GM12878 (cell line): ENCODE measurements around the gene AFAP1L2. TPM values are rescaled to one million over a fixed set of nuclear protein-coding genes. Genes with fewer than 3 reads are reported as not detected.

Experiments used
- ATAC-seq: fragments of 200-7000 bp; cut with Tn5 transposase; 3 replicates; pipeline ENCODE4 v1.9.1; 2020; ENCODE audit warnings: mild to moderate bottlenecking, moderate library complexity
- BruUV-seq: library from RNA; stranded (reverse); fragments of 400-500 nt; replicated peaks from 2 replicates; lab custom pipeline; 2021; lab: Mats Ljungman, UMichigan
- CTCF ChIA-PET: fragments of 300-600 bp; sonication (Branson Sonifier 250); formaldehyde crosslinking; extraction: SDS; loops from one replicate; lab custom pipeline; 2021; ENCODE audit warnings: inconsistent platforms; lab: Yijun Ruan, JAX
- POLR2A ChIA-PET: fragments of 350-600 bp; formaldehyde crosslinking; extraction: SDS; loops from one replicate; lab custom pipeline; 2021; ENCODE audit warnings: inconsistent platforms; lab: Charles Lee
- RAD21 ChIA-PET: fragments of 300-600 bp; sonication (Branson Sonifier 250); formaldehyde crosslinking; loops from one replicate; lab custom pipeline; 2023; ENCODE audit warnings: antibody characterized with exemption; ENCODE audit not compliant: unreplicated experiment; lab: Charles Lee
- SMC1A ChIA-PET: fragments of 300-600 bp; sonication (Branson Sonifier 250); formaldehyde crosslinking; loops from one replicate; lab custom pipeline; 2023; ENCODE audit not compliant: unreplicated experiment, uncharacterized antibody; lab: Charles Lee
- DNase-seq: peaks from one replicate; pipeline ENCODE4 v3.0.0-alpha.2; 2011; ENCODE audit warnings: low read depth, low spot score
- FAIRE-seq: peaks from 3 replicates; lab custom pipeline; 2011; peaks lifted over from hg19 to GRCh38; lab: Jason Lieb, UNC
- H2AFZ ChIP-seq: 2 replicates; pipeline ENCODE4 v1.6.0; 2011; ENCODE audit warnings: low read depth, low read length, control low read depth; ENCODE audit not compliant: control insufficient read depth
- H3K27ac ChIP-seq: 2 replicates; pipeline ENCODE4 v1.5.1; 2011; ENCODE audit warnings: control low read depth; ENCODE audit not compliant: control insufficient read depth, insufficient read depth
- H3K27me3 ChIP-seq, 2 experiments: replicated peaks in 1 of 2; 2 replicates each; pipeline versions ENCODE4 v1.6.0 to v1.6.1; 2011; ENCODE audit warnings: low read length in 1 of 2; ENCODE audit not compliant: control insufficient read depth in 2 of 2, insufficient read depth in 2 of 2
- H3K36me3 ChIP-seq, 2 experiments: 2 replicates each; pipeline ENCODE4 v1.5.1; 2011; ENCODE audit warnings: low read length in 1 of 2; ENCODE audit not compliant: control insufficient read depth in 2 of 2, insufficient read depth in 2 of 2
- H3K4me1 ChIP-seq: 2 replicates; pipeline ENCODE4 v1.6.1; 2011; ENCODE audit warnings: mild to moderate bottlenecking, low read length, moderate library complexity, mixed read lengths; ENCODE audit not compliant: control insufficient read depth, insufficient read depth
- H3K4me2 ChIP-seq: 2 replicates; pipeline ENCODE4 v1.6.0; 2011; ENCODE audit warnings: control low read depth; ENCODE audit not compliant: control insufficient read depth, insufficient read depth
- H3K4me3 ChIP-seq: fragments of 200-600 bp; sonication (generic); 2 replicates; pipeline ENCODE4 v1.5.1; 2016
- H3K79me2 ChIP-seq: 2 replicates; pipeline ENCODE4 v1.6.0; 2011; ENCODE audit warnings: low read length; ENCODE audit not compliant: control insufficient read depth, insufficient read depth
- H3K9ac ChIP-seq: 2 replicates; pipeline ENCODE4 v1.8.0; 2011; ENCODE audit warnings: low read length, control low read depth, mixed read lengths; ENCODE audit not compliant: control insufficient read depth, insufficient read depth
- H3K9me3 ChIP-seq: replicated peaks from 3 replicates; pipeline ENCODE4 v1.5.1; 2011; ENCODE audit warnings: mild to moderate bottlenecking, low read length; ENCODE audit not compliant: control insufficient read depth, insufficient read depth
- H4K20me1 ChIP-seq: 2 replicates; pipeline ENCODE4 v1.6.0; 2011; ENCODE audit not compliant: control insufficient read depth, insufficient read depth
- ASH2L ChIP-seq: fragments of 300-600, 200-600 bp; sonication (generic); IDR thresholded peaks from 2 replicates; pipeline ENCODE4 v1.6.1; 2017; ENCODE audit warnings: low read depth, mild to moderate bottlenecking, borderline replicate concordance
- CEBPB ChIP-seq, 2 experiments: fragments of 150-350 bp in 1 of 2; IDR thresholded peaks; 2 replicates each; pipeline ENCODE4 v1.6.1; 2012 to 2014; ENCODE audit warnings: low read depth in 2 of 2, low read length in 2 of 2, borderline replicate concordance in 1 of 2, inconsistent platforms in 1 of 2
- KLF5 ChIP-seq: fragments of 450-650 bp; IDR thresholded peaks from 2 replicates; pipeline ENCODE4 v1.6.1; 2014; ENCODE audit warnings: mild to moderate bottlenecking; ENCODE audit not compliant: partially characterized antibody
- NFXL1 ChIP-seq: fragments of 450-650 bp; IDR thresholded peaks from 2 replicates; pipeline ENCODE4 v1.6.1; 2017; ENCODE audit warnings: antibody characterized with exemption, mild to moderate bottlenecking, borderline replicate concordance
- NFYB ChIP-seq: IDR thresholded peaks from 2 replicates; pipeline ENCODE4 v1.6.1; 2011; ENCODE audit warnings: low read depth, mild to moderate bottlenecking, low read length, improper control_type of control experiment, moderate library complexity; ENCODE audit not compliant: insufficient read depth
- NR2C2 ChIP-seq: IDR thresholded peaks from 2 replicates; pipeline ENCODE4 v1.6.1; 2011; ENCODE audit warnings: borderline replicate concordance, low read depth; ENCODE audit not compliant: control insufficient read depth, insufficient read length
- RELB ChIP-seq: fragments of 450-650 bp; IDR thresholded peaks from 2 replicates; pipeline ENCODE4 v1.6.1; 2017; ENCODE audit warnings: low read depth, mild to moderate bottlenecking, moderate library complexity
- STAT3 ChIP-seq: IDR thresholded peaks from 2 replicates; pipeline ENCODE4 v1.6.1; 2011; ENCODE audit warnings: low read depth, low read length, improper control_type of control experiment
- TCF3 ChIP-seq: IDR thresholded peaks from 2 replicates; pipeline ENCODE4 v1.6.1; 2012; ENCODE audit warnings: low read depth, mild to moderate bottlenecking, low read length, borderline replicate concordance; ENCODE audit not compliant: insufficient read depth
- YBX1 ChIP-seq: fragments of 450-650 bp; IDR thresholded peaks from 2 replicates; pipeline ENCODE4 v1.6.1; 2016; ENCODE audit warnings: antibody characterized with exemption
- WGBS: methylation state at CpG from one replicate; pipeline ENCODE4 v1.1.6; 2016; ENCODE audit warnings: low lambda C conversion rate; ENCODE audit not compliant: insufficient replicate concordance, insufficient coverage; ENCODE audit errors: missing lambda C conversion rate; 5-methylcytosine and 5-hydroxymethylcytosine counted together
- in situ Hi-C: fragments of 300-500 bp; cut with MboI; formaldehyde crosslinking; loops from 9 replicates; pipeline ENCODE4 v1.14.3; 2018; ENCODE audit warnings: mixed read lengths
- intact Hi-C: fragments of 100-400 bp; cut with micrococcal nuclease; formaldehyde crosslinking; loops from one replicate; pipeline ENCODE4 v1.14.2; 2022; ENCODE audit not compliant: unreplicated experiment
- polyA plus RNA-seq, 11 experiments: library from polyadenylated mRNA; depleted of rRNA in 4 of 11; unstranded in 6 of 11; stranded (reverse) in 5 of 11; fragments of >200 nt; fragmentation: Nextera tagmentation in 4 of 11; fragmentation: Illumina TruSeq in 1 of 11; extraction: Ambion mirVana in 4 of 11; extraction: Trizol in 1 of 11; gene quantifications; 1 replicate in 1 of 11; 2 replicates in 10 of 11; pipeline versions ENCODE4 v1.2.1 to v1.2.3, GENCODE V29; 2011 to 2016; ENCODE audit warnings: inconsistent platforms in 2 of 11, missing spikeins in 2 of 11, low read depth in 1 of 11
- total RNA-seq, 4 experiments: library from RNA; depleted of rRNA in 3 of 4; stranded (reverse); fragments of >200 nt in 3 of 4; fragmentation: Illumina TruSeq in 1 of 4; extraction: Trizol in 1 of 4; gene quantifications; 2 replicates each; pipeline versions ENCODE4 v1.2.1 to v1.2.3, GENCODE V29; 2013 to 2021
- TF ChIP-seq, protein P1 (sequence below): fragments of 450-650 bp; conservative IDR thresholded peaks from 2 replicates; pipeline ENCODE4 v1.6.1; 2017; ENCODE audit warnings: mild to moderate bottlenecking, moderate library complexity
- TF ChIP-seq, protein P2 (sequence below): IDR thresholded peaks from 2 replicates; pipeline ENCODE4 v1.6.1; 2012; ENCODE audit warnings: improper control_type of control experiment, low read depth, low read length; ENCODE audit not compliant: insufficient replicate concordance

Gene AFAP1L2
- total and polyA plus RNA-seq, 10 of the 15 experiments (the other 5 are each of a cell fraction or from before 2014, with no cell fraction given), result 0.03 to 4.0 (median 0.34) TPM

DNA sequence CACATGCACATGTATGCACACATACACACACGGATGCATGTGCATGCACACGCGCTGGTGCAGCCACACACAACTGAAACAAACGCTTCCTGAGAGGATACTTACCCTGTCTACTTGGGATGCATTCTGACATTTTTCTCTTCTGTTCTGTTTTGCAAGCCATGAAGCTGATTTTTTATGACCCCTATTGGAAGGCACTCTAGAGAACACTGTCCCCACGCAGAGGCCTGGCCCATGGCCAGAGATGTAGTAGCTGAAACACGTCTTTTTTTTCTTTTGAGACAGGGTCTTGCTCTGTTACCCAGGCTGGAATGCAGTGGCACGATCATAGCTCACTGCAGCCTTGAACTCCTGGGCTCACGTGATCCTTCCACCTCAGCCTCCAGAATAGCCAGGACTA lies 117.4 kb downstream of the AFAP1L2 start:
- no peak for ATAC-seq

More for the DNA sequence above, 117.4 kb downstream of the AFAP1L2 start:
- H3K27me3 ChIP-seq, result no peaks in the 10 kb centered on the region
- BruUV-seq, result no TSS peak
- intact Hi-C loops, result no loop called here
- ChIA-PET POLR2A (no interaction called here), SMC1A (no interaction called here), CTCF (no interaction called here), RAD21 (interaction anchor here (2.0 kb wide), 1 partner anchor 17 kb away, joined by 7 read pairs; no protein-coding TSS in a partner anchor)
- no peak overlapping the region for H3K27ac ChIP-seq
- H3K4me2 ChIP-seq, result no peak overlapping the region
- in situ Hi-C loops, result no loop called here
- H3K4me1 ChIP-seq, result no peaks in the 10 kb centered on the region
- FAIRE-seq, result no peak
- H3K9me3 ChIP-seq, result no peaks in the 10 kb centered on the region
- WGBS, result 33% methylated on average over 8 of the region's 8 CpGs
- no peak overlapping the region for H3K9ac ChIP-seq
- DNase-seq, result no peak
- no peaks in the 10 kb centered on the region for H3K36me3 ChIP-seq
- no peak overlapping the region for H2AFZ ChIP-seq
- no peaks in the 10 kb centered on the region for H4K20me1 ChIP-seq
- no peak for TF ChIP-seq TCF3
- TF ChIP-seq KLF5, result no peak
- no peak for TF ChIP-seq RELB
- TF ChIP-seq NR2C2, result no peak
- no peak for TF ChIP-seq NFYB
- TF ChIP-seq, protein P1, sequence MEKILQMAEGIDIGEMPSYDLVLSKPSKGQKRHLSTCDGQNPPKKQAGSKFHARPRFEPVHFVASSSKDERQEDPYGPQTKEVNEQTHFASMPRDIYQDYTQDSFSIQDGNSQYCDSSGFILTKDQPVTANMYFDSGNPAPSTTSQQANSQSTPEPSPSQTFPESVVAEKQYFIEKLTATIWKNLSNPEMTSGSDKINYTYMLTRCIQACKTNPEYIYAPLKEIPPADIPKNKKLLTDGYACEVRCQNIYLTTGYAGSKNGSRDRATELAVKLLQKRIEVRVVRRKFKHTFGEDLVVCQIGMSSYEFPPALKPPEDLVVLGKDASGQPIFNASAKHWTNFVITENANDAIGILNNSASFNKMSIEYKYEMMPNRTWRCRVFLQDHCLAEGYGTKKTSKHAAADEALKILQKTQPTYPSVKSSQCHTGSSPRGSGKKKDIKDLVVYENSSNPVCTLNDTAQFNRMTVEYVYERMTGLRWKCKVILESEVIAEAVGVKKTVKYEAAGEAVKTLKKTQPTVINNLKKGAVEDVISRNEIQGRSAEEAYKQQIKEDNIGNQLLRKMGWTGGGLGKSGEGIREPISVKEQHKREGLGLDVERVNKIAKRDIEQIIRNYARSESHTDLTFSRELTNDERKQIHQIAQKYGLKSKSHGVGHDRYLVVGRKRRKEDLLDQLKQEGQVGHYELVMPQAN, result no peak
- no peak for TF ChIP-seq CEBPB (IDR thresholded peaks at IDR 0.05; ENCODE audit: borderline replicate concordance in 1 of 2, low read depth in 2 of 2, low read length in 2 of 2)
- TF ChIP-seq, protein P2, sequence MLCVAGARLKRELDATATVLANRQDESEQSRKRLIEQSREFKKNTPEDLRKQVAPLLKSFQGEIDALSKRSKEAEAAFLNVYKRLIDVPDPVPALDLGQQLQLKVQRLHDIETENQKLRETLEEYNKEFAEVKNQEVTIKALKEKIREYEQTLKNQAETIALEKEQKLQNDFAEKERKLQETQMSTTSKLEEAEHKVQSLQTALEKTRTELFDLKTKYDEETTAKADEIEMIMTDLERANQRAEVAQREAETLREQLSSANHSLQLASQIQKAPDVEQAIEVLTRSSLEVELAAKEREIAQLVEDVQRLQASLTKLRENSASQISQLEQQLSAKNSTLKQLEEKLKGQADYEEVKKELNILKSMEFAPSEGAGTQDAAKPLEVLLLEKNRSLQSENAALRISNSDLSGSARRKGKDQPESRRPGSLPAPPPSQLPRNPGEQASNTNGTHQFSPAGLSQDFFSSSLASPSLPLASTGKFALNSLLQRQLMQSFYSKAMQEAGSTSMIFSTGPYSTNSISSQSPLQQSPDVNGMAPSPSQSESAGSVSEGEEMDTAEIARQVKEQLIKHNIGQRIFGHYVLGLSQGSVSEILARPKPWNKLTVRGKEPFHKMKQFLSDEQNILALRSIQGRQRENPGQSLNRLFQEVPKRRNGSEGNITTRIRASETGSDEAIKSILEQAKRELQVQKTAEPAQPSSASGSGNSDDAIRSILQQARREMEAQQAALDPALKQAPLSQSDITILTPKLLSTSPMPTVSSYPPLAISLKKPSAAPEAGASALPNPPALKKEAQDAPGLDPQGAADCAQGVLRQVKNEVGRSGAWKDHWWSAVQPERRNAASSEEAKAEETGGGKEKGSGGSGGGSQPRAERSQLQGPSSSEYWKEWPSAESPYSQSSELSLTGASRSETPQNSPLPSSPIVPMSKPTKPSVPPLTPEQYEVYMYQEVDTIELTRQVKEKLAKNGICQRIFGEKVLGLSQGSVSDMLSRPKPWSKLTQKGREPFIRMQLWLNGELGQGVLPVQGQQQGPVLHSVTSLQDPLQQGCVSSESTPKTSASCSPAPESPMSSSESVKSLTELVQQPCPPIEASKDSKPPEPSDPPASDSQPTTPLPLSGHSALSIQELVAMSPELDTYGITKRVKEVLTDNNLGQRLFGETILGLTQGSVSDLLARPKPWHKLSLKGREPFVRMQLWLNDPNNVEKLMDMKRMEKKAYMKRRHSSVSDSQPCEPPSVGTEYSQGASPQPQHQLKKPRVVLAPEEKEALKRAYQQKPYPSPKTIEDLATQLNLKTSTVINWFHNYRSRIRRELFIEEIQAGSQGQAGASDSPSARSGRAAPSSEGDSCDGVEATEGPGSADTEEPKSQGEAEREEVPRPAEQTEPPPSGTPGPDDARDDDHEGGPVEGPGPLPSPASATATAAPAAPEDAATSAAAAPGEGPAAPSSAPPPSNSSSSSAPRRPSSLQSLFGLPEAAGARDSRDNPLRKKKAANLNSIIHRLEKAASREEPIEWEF, result no peak
- no peak for TF ChIP-seq ASH2L
- TF ChIP-seq YBX1, result no peak
- TF ChIP-seq STAT3, result no peak
- no peak for TF ChIP-seq NFXL1
- TF ChIP-seq, all 136 proteins: peak for 0
- no peaks in the 10 kb centered on the region for H3K79me2 ChIP-seq
- no peak overlapping the region for H3K4me3 ChIP-seq
